ENCODE results near the gene IPO5. TPM values are rescaled to one million over a fixed set of nuclear protein-coding genes. Genes with fewer than 3 reads are reported as not detected.
"Not testable (repeated sequence)": the region's sequence is repeated elsewhere in the genome, so short reads cannot be mapped to it uniquely, and the experiment has no call there.

Gene IPO5
- total and polyA plus RNA-seq, 3 experiments from 2014 or later: 38.2 to 239 (median 225) TPM

DNA sequence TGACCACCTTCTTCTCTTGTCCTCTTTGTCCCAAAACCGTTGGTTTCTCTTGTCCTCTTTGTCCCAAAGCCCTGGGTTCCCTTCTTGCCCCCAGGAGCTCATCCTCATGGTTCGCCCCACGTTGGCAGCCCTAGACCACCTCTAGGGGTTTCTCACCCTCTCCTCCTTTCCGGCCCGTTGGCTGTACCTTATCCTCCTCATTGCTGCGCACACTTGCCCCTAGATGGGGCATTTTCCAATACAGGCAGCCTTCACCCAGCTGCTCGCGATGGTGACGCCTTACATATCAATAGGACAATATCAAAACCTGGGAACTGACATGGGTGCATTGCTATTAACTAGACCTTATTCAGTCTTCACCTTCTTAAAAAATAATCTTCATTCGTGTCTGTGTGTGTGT is 86.5 kb downstream of the IPO5 start:
- H3K36me3 ChIP-seq (ENCODE audit: insufficient read depth, low read length): no peaks in the 10 kb centered on the region
- H3K27me3 Mint-ChIP-seq: peaks cover 2 to 5% of the 10 kb centered on the region in 2 donors
- H3K36me3 Mint-ChIP-seq: no peaks in the 10 kb centered on the region
- DNase-seq: no peak
- H3K9me3 ChIP-seq (ENCODE audit: low read length): no peaks in the 10 kb centered on the region
- no peaks in the 10 kb centered on the region for H3K9me3 Mint-ChIP-seq
- no peak overlapping the region for H3K4me3 Mint-ChIP-seq
- ChIA-PET CTCF (no interaction called here), POLR2A (no interaction called here)
- H3K4me3 ChIP-seq (ENCODE audit: low read length): no peak overlapping the region
- H3K27ac Mint-ChIP-seq: no peak overlapping the region
- H3K4me1 ChIP-seq (ENCODE audit: insufficient read depth, low read length): no peaks in the 10 kb centered on the region
- H3K27ac ChIP-seq (ENCODE audit: low read depth, low read length): no peak overlapping the region
- no peaks in the 10 kb centered on the region for H3K27me3 ChIP-seq (ENCODE audit: insufficient read depth, low read length, poor library complexity, severe bottlenecking)
- H3K4me1 Mint-ChIP-seq: no peaks in the 10 kb centered on the region

DNA sequence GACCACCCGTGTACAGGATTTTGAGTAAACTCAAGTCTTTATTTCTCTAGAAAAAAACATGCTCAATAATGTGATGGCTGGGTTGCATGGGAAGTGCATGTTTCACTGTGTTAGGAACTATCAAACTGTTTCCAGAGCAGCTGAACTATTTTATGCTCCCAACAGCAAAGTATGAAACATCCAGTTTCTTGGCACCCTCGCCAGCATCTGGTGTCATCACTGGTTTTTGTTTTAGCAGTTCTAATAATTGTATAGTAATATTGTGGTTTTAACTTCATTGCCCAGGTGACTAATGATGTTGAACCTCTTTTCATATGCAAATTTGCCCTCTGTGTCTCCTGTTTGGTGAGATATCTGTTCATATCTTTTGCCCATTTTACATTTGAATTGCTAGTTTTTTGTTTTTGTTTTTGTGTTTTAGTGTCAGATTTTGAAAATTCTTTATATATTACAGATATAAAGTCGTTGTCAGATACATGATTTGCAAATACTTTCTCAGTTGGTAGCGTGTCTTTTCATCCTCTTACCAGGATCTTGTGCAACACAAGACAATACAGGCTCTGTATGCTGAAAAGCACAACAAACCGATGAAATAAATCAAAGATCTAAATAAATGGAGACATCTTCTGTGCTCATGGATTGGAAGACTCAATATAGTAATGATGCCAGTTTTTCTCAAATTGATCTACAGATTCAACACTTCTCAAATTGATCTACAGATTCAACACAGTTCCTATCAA is 87.8 kb downstream of the IPO5 start:
- POLR2A ChIA-PET: no interaction called here

DNA sequence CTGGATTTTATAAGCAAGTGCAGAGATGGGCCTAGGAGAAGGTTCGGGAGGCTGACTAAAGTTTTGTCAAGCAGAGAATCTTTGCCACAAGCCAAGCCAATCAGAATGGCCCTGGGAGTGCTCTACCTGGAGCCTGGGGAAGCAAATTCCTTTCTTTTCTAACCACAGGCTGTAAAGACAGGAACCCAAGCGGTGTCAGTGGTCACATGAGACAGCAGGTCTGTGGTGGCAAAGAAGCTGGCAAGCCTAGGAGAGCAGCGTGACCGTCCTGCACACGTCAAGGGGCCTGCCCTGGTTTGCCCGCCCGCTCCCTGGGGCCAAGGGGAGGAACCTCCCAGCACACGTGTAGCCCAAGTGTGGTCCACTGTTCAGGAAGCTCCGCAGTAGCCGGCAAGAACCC is 90.8 kb downstream of the IPO5 start:
- CTCF ChIA-PET: no interaction called here
- no peaks in the 10 kb centered on the region for H3K4me1 ChIP-seq (ENCODE audit: insufficient read depth, low read length)
- H3K27ac ChIP-seq (ENCODE audit: low read depth, low read length): no peak overlapping the region
- no peaks in the 10 kb centered on the region for H3K9me3 ChIP-seq (ENCODE audit: low read length)
- no peak overlapping the region for H3K4me3 Mint-ChIP-seq
- H3K4me1 Mint-ChIP-seq: no peaks in the 10 kb centered on the region
- no peak overlapping the region for H3K4me3 ChIP-seq (ENCODE audit: low read length)
- H3K27me3 Mint-ChIP-seq: peaks cover 4 to 12% of the 10 kb centered on the region in 2 donors
- H3K27ac Mint-ChIP-seq: no peak overlapping the region
- POLR2A ChIA-PET: no interaction called here
- no peaks in the 10 kb centered on the region for H3K36me3 ChIP-seq (ENCODE audit: insufficient read depth, low read length)
- no peaks in the 10 kb centered on the region for H3K27me3 ChIP-seq (ENCODE audit: insufficient read depth, low read length, poor library complexity, severe bottlenecking)
- no peak for DNase-seq
- H3K9me3 Mint-ChIP-seq: no peaks in the 10 kb centered on the region
- no peaks in the 10 kb centered on the region for H3K36me3 Mint-ChIP-seq

More for the DNA sequence above, 87.8 kb downstream of the IPO5 start:
- no peaks in the 10 kb centered on the region for H3K4me1 ChIP-seq (ENCODE audit: insufficient read depth, low read length)
- CTCF ChIA-PET: no interaction called here
- no peak overlapping the region for H3K4me3 ChIP-seq (ENCODE audit: low read length)
- DNase-seq: no peak
- H3K27me3 ChIP-seq (ENCODE audit: insufficient read depth, low read length, poor library complexity, severe bottlenecking): no peaks in the 10 kb centered on the region
- Mint-ChIP-seq H3K36me3 (no peaks in the 10 kb centered on the region), H3K9me3 (no peaks in the 10 kb centered on the region), H3K4me3 (no peak overlapping the region), H3K27ac (no peak overlapping the region), H3K4me1 (no peaks in the 10 kb centered on the region), H3K27me3 (peaks cover 2% of the 10 kb centered on the region in 2 donors)
- no peaks in the 10 kb centered on the region for H3K9me3 ChIP-seq (ENCODE audit: low read length)
- no peaks in the 10 kb centered on the region for H3K36me3 ChIP-seq (ENCODE audit: insufficient read depth, low read length)
- H3K27ac ChIP-seq (ENCODE audit: low read depth, low read length): no peak overlapping the region

DNA sequence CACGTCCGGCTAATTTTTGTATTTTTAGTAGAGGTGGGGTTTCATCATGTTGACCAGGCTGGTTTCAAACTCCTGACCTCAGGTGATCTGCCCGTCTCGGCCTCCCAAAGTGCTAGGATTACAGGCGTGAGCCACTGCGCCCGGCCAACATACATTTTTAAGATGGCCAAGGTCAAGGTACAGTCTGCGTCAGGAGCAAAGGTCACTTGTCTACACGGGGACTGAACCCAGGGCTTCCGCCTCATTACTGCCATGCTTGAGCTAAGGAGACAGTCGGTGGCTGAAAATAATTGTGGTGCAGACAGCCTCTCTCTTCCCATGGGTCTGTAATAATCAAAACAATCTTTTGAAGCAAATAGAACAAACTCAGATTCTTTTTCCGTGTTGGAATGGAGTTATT is 94.3 kb downstream of the IPO5 start:
- H3K9me3 Mint-ChIP-seq; H3K36me3 Mint-ChIP-seq; POLR2A ChIA-PET; H3K4me3 Mint-ChIP-seq; H3K4me1 ChIP-seq (ENCODE audit: insufficient read depth, low read length); CTCF ChIA-PET; DNase-seq; H3K36me3 ChIP-seq (ENCODE audit: insufficient read depth, low read length); H3K4me1 Mint-ChIP-seq; H3K27me3 ChIP-seq (ENCODE audit: insufficient read depth, low read length, poor library complexity, severe bottlenecking); H3K9me3 ChIP-seq (ENCODE audit: low read length); H3K4me3 ChIP-seq (ENCODE audit: low read length); H3K27ac Mint-ChIP-seq; H3K27ac ChIP-seq (ENCODE audit: low read depth, low read length): not testable (repeated sequence)
- H3K27me3 Mint-ChIP-seq: peaks cover 4 to 25% of the 10 kb centered on the region in 2 donors

DNA sequence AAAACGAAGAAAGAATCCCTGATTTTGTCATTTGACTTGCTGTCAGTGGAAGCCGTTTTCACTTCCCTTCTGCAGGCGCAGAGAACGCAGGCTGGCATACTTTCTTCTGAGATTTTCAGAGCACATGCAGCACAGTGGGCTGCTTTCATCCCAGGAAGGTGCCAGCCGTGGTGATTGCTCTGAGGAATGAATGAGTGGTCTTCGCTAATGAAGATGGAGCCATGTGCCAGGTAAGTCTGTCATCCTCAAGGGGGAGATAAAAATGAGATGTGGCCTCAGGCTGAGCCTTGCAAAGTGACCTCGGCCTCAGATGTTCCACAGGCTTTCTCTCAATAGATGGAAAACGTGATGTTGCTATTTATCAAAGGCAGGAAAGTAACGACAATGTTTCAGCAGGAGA is 94.8 kb downstream of the IPO5 start:
- Mint-ChIP-seq H3K27ac (no peak overlapping the region), H3K9me3 (peaks cover 0 to 4% (median 2%) of the 10 kb centered on the region in 5 donors), H3K27me3 (peaks cover 4 to 25% of the 10 kb centered on the region in 2 donors), H3K4me1 (no peaks in the 10 kb centered on the region), H3K4me3 (no peak overlapping the region), H3K36me3 (no peaks in the 10 kb centered on the region)
- Histone ChIP-seq H3K27ac (ENCODE audit: low read depth, low read length) (no peak overlapping the region), H3K4me1 (ENCODE audit: insufficient read depth, low read length) (no peaks in the 10 kb centered on the region), H3K27me3 (ENCODE audit: insufficient read depth, low read length, poor library complexity, severe bottlenecking) (no peaks in the 10 kb centered on the region), H3K9me3 (ENCODE audit: low read length) (no peaks in the 10 kb centered on the region), H3K4me3 (ENCODE audit: low read length) (no peak overlapping the region), H3K36me3 (ENCODE audit: insufficient read depth, low read length) (no peaks in the 10 kb centered on the region)
- DNase-seq: no peak
- POLR2A ChIA-PET: no interaction called here
- CTCF ChIA-PET: no interaction called here

DNA sequence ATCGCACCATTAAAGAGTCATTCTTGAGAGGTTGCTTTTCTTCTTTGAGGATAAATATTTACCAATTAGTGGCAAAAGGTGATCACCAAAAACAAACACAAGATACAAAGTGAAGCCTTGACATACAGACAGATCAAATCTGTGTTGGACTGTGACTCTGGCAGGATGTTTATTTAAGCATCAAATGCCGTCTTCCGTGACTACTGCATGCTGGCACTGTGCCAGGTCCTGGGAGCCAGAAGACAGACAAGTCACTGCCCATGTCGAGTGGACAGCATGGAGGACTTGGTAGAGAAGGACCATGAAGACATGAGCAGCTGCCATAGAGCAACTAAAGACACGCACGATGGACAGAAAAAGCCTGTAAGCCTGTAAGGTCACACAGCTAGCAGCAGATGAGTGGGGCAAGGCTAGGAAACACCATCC is 96.6 kb downstream of the IPO5 start:
- H3K9me3 Mint-ChIP-seq: peaks cover 0 to 4% (median 2%) of the 10 kb centered on the region in 5 donors
- Histone ChIP-seq H3K4me3 (ENCODE audit: low read length) (no peak overlapping the region), H3K27ac (ENCODE audit: low read depth, low read length) (no peak overlapping the region), H3K9me3 (ENCODE audit: low read length) (no peaks in the 10 kb centered on the region), H3K36me3 (ENCODE audit: insufficient read depth, low read length) (no peaks in the 10 kb centered on the region), H3K4me1 (ENCODE audit: insufficient read depth, low read length) (no peaks in the 10 kb centered on the region), H3K27me3 (ENCODE audit: insufficient read depth, low read length, poor library complexity, severe bottlenecking) (no peaks in the 10 kb centered on the region)
- no peaks in the 10 kb centered on the region for H3K36me3 Mint-ChIP-seq
- H3K4me1 Mint-ChIP-seq: no peaks in the 10 kb centered on the region
- H3K27ac Mint-ChIP-seq: no peak overlapping the region
- DNase-seq: no peak
- ChIA-PET POLR2A (no interaction called here), CTCF (no interaction called here)
- H3K27me3 Mint-ChIP-seq: peaks cover 8 to 35% of the 10 kb centered on the region in 2 donors
- no peak overlapping the region for H3K4me3 Mint-ChIP-seq

DNA sequence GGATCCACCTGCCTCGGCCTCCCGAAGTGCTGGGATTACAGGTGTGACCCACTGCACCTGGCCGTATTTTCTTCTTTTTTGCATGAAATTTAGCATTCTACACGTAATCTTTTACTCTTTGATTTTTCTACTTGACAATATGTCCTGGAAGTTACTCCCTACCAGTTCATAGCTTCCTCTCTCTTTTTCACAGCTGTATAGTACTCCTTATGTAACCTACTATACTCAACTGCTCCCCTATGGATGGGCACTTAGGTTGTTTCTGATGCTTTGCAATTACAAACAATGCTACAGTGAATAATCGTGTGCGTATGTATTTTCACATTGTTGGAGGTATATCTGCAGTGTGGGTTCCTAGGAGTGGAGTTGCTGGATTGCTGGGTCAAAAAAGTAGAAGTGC is 98.9 kb downstream of the IPO5 start:
- POLR2A ChIA-PET: no interaction called here
- Mint-ChIP-seq H3K27me3 (peaks cover 13 to 49% of the 10 kb centered on the region in 2 donors), H3K36me3 (no peaks in the 10 kb centered on the region), H3K9me3 (peaks cover 0 to 4% (median 2%) of the 10 kb centered on the region in 5 donors), H3K4me3 (no peak overlapping the region), H3K4me1 (no peaks in the 10 kb centered on the region), H3K27ac (no peak overlapping the region)
- Histone ChIP-seq H3K36me3 (ENCODE audit: insufficient read depth, low read length) (no peaks in the 10 kb centered on the region), H3K27me3 (ENCODE audit: insufficient read depth, low read length, poor library complexity, severe bottlenecking) (no peaks in the 10 kb centered on the region), H3K27ac (ENCODE audit: low read depth, low read length) (no peak overlapping the region), H3K4me3 (ENCODE audit: low read length) (no peak overlapping the region), H3K4me1 (ENCODE audit: insufficient read depth, low read length) (no peaks in the 10 kb centered on the region), H3K9me3 (ENCODE audit: low read length) (no peaks in the 10 kb centered on the region)
- DNase-seq: no peak
- CTCF ChIA-PET: no interaction called here

DNA sequence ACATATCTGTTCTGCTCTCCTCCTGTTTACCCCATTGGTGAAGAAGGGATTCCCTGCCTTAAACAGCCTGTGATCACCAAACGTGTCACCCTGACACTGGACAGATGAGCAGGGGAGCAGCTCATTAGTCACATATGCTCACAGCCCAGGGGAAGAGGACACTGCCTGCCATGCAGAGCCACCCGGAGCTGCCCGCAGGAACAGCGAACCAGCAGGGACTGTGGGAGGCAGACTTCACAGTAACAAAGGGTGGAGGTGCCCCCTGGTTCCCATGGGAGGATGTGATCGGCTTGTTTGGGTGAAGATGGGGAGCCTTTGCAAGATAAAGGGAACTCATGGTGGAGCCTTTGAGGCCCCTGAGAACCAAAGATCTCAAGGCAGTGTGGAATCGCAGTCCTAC is 100.8 kb downstream of the IPO5 start:
- no peak for DNase-seq
- Mint-ChIP-seq H3K36me3 (no peaks in the 10 kb centered on the region), H3K4me3 (no peak overlapping the region), H3K27me3 (peaks cover 10 to 44% of the 10 kb centered on the region in 2 donors), H3K9me3 (peaks cover 0 to 4% (median 2%) of the 10 kb centered on the region in 5 donors), H3K4me1 (no peaks in the 10 kb centered on the region), H3K27ac (no peak overlapping the region)
- H3K4me1 ChIP-seq (ENCODE audit: insufficient read depth, low read length): no peaks in the 10 kb centered on the region
- H3K27ac ChIP-seq (ENCODE audit: low read depth, low read length): no peak overlapping the region
- H3K36me3 ChIP-seq (ENCODE audit: insufficient read depth, low read length): no peaks in the 10 kb centered on the region
- no peaks in the 10 kb centered on the region for H3K27me3 ChIP-seq (ENCODE audit: insufficient read depth, low read length, poor library complexity, severe bottlenecking)
- no peaks in the 10 kb centered on the region for H3K9me3 ChIP-seq (ENCODE audit: low read length)
- no peak overlapping the region for H3K4me3 ChIP-seq (ENCODE audit: low read length)
- ChIA-PET CTCF (no interaction called here), POLR2A (no interaction called here)

Data from CD8-positive, alpha-beta memory T cell (primary cell).